ENCODE data around the gene ADIPOR2.

ADIPOR2 gene

GRCh38 chr12:1830401-1830845 lies 139.6 kb downstream of the ADIPOR2 start:
- Histone ChIP-seq H3K36me3 (ENCODE audit: insufficient read depth, low read length) (no peaks in the 10 kb centered on the region), H3K4me3 (ENCODE audit: low read length) (no peak overlapping the region), H3K9me3 (ENCODE audit: low read length) (no peaks in the 10 kb centered on the region), H3K4me1 (ENCODE audit: insufficient read depth, low read length) (no peaks in the 10 kb centered on the region), H3K27me3 (ENCODE audit: insufficient read depth, low read length) (peaks cover 74% of the 10 kb centered on the region), H2AFZ (ENCODE audit: low read depth, low read length) (no peak overlapping the region)

- Histone ChIP-seq H3K4me1 (ENCODE audit: insufficient read depth, low read length) (no peaks in the 10 kb centered on the region), H3K36me3 (ENCODE audit: insufficient read depth, low read length) (no peaks in the 10 kb centered on the region), H2AFZ (ENCODE audit: low read depth, low read length) (no peak overlapping the region), H3K4me3 (ENCODE audit: low read length) (no peak overlapping the region), H3K9me3 (ENCODE audit: low read length) (no peaks in the 10 kb centered on the region), H3K27me3 (ENCODE audit: insufficient read depth, low read length) (peaks cover 69% of the 10 kb centered on the region)
Measured at GRCh38 chr12:1830981-1831963, 140.4 kb downstream of the ADIPOR2 start.

GRCh38 chr12:1832801-1833595 lies 142.1 kb downstream of the ADIPOR2 start:
- no peak overlapping the region for H2AFZ ChIP-seq (ENCODE audit: low read depth, low read length)
- H3K4me3 ChIP-seq (ENCODE audit: low read length) = no peak overlapping the region
- H3K27me3 ChIP-seq (ENCODE audit: insufficient read depth, low read length) = peaks cover 69% of the 10 kb centered on the region
- no peaks in the 10 kb centered on the region for H3K36me3 ChIP-seq (ENCODE audit: insufficient read depth, low read length)
- H3K9me3 ChIP-seq (ENCODE audit: low read length) = no peaks in the 10 kb centered on the region
- H3K4me1 ChIP-seq (ENCODE audit: insufficient read depth, low read length) = peaks cover 12% of the 10 kb centered on the region

- H2AFZ ChIP-seq (ENCODE audit: low read depth, low read length) = no peak overlapping the region
- no peaks in the 10 kb centered on the region for H3K36me3 ChIP-seq (ENCODE audit: insufficient read depth, low read length)
- H3K4me3 ChIP-seq (ENCODE audit: low read length) = no peak overlapping the region
- peaks cover 18% of the 10 kb centered on the region for H3K4me1 ChIP-seq (ENCODE audit: insufficient read depth, low read length)
- peaks cover 64% of the 10 kb centered on the region for H3K27me3 ChIP-seq (ENCODE audit: insufficient read depth, low read length)
- H3K9me3 ChIP-seq (ENCODE audit: low read length) = no peaks in the 10 kb centered on the region
Measured at GRCh38 chr12:1833596-1834028, 142.7 kb downstream of the ADIPOR2 start.

GRCh38 chr12:1834186-1834925 lies 143.5 kb downstream of the ADIPOR2 start:
- H3K4me3 ChIP-seq (ENCODE audit: low read length) = no peak overlapping the region
- no peak overlapping the region for H2AFZ ChIP-seq (ENCODE audit: low read depth, low read length)
- H3K36me3 ChIP-seq (ENCODE audit: insufficient read depth, low read length) = no peaks in the 10 kb centered on the region
- no peaks in the 10 kb centered on the region for H3K9me3 ChIP-seq (ENCODE audit: low read length)
- H3K27me3 ChIP-seq (ENCODE audit: insufficient read depth, low read length) = peaks cover 57% of the 10 kb centered on the region
- H3K4me1 ChIP-seq (ENCODE audit: insufficient read depth, low read length) = peaks cover 25% of the 10 kb centered on the region

GRCh38 chr12:1835211-1836131 lies 144.6 kb downstream of the ADIPOR2 start:
- Histone ChIP-seq H3K36me3 (ENCODE audit: insufficient read depth, low read length) (no peaks in the 10 kb centered on the region), H3K4me3 (ENCODE audit: low read length) (no peak overlapping the region), H3K4me1 (ENCODE audit: insufficient read depth, low read length) (peaks cover 35% of the 10 kb centered on the region), H3K27me3 (ENCODE audit: insufficient read depth, low read length) (peaks cover 48% of the 10 kb centered on the region), H2AFZ (ENCODE audit: low read depth, low read length) (no peak overlapping the region), H3K9me3 (ENCODE audit: low read length) (no peaks in the 10 kb centered on the region)

GRCh38 chr12:1836241-1836803 lies 145.5 kb downstream of the ADIPOR2 start:
- Histone ChIP-seq H3K4me3 (ENCODE audit: low read length) (no peak overlapping the region), H3K9me3 (ENCODE audit: low read length) (no peaks in the 10 kb centered on the region), H2AFZ (ENCODE audit: low read depth, low read length) (no peak overlapping the region), H3K4me1 (ENCODE audit: insufficient read depth, low read length) (peaks cover 44% of the 10 kb centered on the region), H3K36me3 (ENCODE audit: insufficient read depth, low read length) (no peaks in the 10 kb centered on the region), H3K27me3 (ENCODE audit: insufficient read depth, low read length) (peaks cover 47% of the 10 kb centered on the region)

- H2AFZ ChIP-seq (ENCODE audit: low read depth, low read length) = no peak overlapping the region
- H3K27me3 ChIP-seq (ENCODE audit: insufficient read depth, low read length) = peaks cover 41% of the 10 kb centered on the region
- no peaks in the 10 kb centered on the region for H3K36me3 ChIP-seq (ENCODE audit: insufficient read depth, low read length)
- H3K4me3 ChIP-seq (ENCODE audit: low read length) = no peak overlapping the region
- H3K4me1 ChIP-seq (ENCODE audit: insufficient read depth, low read length) = peaks cover 50% of the 10 kb centered on the region
- no peaks in the 10 kb centered on the region for H3K9me3 ChIP-seq (ENCODE audit: low read length)
Measured at GRCh38 chr12:1836854-1837421, 146.1 kb downstream of the ADIPOR2 start.

- peaks cover 34% of the 10 kb centered on the region for H3K27me3 ChIP-seq (ENCODE audit: insufficient read depth, low read length)
- no peak overlapping the region for H2AFZ ChIP-seq (ENCODE audit: low read depth, low read length)
- H3K36me3 ChIP-seq (ENCODE audit: insufficient read depth, low read length) = no peaks in the 10 kb centered on the region
- no peak overlapping the region for H3K4me3 ChIP-seq (ENCODE audit: low read length)
- no peaks in the 10 kb centered on the region for H3K9me3 ChIP-seq (ENCODE audit: low read length)
- peaks cover 51% of the 10 kb centered on the region for H3K4me1 ChIP-seq (ENCODE audit: insufficient read depth, low read length)
Measured at GRCh38 chr12:1837541-1838204, 146.8 kb downstream of the ADIPOR2 start.
